22Rv1 (cell line): ENCODE results near the gene IGHMBP2.

Experiments
- CTCF ChIP-seq: fragments of 450-650 bp; IDR thresholded peaks from 2 replicates; pipeline ENCODE4 v1.5.1; 2017; ENCODE audit warnings: mild to moderate bottlenecking
- ZFX ChIP-seq: fragments of 450-650 bp; IDR thresholded peaks from 2 replicates; pipeline ENCODE4 v1.6.1; 2017; ENCODE audit warnings: antibody characterized with exemption, borderline replicate concordance

GRCh38 chr11:68865241-68865640, 38.5 kb upstream of the IGHMBP2 start:
- no peak for TF ChIP-seq CTCF
- no peak for TF ChIP-seq ZFX
